ENCODE measurements around the gene DCST1.

Gene DCST1

DNA sequence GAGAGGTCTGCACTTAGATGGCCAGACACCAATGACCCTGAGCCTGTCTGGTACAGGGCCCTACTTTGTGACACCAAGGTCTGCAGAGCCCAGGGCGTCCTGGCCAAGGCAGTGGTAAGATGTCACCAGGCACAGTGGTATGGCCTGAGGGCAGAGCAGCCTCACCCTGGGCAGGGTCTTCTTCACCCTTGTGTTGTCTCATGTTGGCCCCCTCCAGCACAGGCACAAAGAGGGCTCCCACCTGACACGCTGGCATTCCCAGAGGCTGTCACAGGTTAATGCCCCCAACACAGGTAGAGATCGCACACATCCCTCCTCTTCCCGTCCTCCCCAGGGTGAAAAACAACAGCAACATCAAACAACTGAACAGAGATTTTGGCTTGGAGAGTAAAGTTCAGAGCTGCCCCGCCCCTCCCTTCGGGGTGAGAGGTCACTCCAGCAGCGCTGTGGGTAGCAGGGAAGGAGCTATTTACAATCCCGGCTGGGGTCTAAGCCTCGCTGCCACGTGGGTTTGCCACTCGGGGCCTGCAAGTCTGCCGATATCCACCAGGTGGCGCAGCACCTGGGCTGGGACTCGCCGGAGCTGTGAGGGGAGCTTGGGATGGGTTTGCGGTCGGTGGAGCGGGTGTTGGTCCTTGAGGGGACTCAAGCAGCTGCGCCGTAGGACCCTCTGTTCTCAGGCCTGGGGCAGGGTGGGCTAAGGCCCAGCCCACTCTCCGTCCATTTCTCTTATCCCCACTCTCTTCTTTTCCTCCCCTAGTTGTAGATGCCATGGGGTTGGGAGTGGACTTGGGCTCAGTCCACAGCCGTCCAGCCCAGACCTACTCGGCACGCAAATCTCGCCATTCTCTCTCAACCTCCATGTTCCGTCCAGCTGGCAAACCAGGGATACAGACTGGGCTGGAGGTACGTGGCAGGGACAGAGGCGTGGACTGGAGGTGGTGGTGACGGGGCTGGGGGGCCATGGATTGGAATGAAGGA is 57.7 kb downstream of the DCST1 start:
- DNase-seq (ENCODE audit: low spot score): peak; percentile 86

DNA sequence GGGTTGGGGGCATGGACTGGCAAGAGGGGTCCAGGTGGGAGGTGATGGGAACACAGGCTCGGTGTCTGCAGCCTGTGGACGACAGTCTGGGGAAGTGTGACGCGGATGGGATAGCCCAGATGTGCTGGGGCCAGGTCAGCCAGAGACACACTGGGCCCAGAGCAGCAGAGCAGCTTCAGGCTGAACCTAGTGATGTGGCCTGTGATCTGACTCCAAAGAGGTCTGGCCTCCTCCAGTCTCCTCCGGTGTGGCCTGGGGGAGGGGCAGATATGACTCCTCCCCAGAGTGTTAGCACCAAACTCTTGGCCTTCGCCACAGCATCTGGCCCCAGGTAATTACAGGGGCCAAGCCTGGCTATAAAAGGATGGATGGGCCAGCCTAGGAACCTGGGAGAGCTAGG is 58.5 kb downstream of the DCST1 start:
- DNase-seq (ENCODE audit: low spot score): no peak

DNA sequence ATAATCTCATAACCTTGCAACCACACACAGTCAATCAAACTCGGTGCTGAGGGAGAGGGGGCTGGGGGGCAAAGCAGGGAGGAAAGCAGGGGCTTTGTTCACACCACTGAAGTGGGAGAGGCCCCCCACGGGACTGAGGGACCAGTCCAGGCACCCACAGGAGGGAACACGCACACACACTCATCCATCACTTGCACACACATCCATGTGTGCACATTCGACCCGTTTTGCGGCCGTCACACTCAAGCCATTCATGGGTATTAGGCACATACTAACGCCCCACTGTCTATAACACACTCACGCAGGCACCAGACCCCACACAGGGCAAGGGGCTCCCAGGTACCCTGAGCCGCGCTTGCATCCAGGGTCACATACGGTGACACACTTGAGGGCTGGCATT is 59.0 kb downstream of the DCST1 start:
- no peak for DNase-seq (ENCODE audit: low spot score)

GRCh38 chr1:155093911-155094621 is 60.4 kb downstream of the DCST1 start:
- DNase-seq (ENCODE audit: low spot score): peak; percentile 48

- DNase-seq (ENCODE audit: low spot score): no peak
Measured at GRCh38 chr1:155094622-155094948, 61.0 kb downstream of the DCST1 start.

GRCh38 chr1:155099331-155099730 is 65.7 kb downstream of the DCST1 start:
- DNase-seq (ENCODE audit: low spot score): no peak
